ENCODE results near the gene DNMT3A.
A peak's percentile ranks its signal among the peaks of the same experiment; 100 is the strongest.

DNMT3A gene

DNA sequence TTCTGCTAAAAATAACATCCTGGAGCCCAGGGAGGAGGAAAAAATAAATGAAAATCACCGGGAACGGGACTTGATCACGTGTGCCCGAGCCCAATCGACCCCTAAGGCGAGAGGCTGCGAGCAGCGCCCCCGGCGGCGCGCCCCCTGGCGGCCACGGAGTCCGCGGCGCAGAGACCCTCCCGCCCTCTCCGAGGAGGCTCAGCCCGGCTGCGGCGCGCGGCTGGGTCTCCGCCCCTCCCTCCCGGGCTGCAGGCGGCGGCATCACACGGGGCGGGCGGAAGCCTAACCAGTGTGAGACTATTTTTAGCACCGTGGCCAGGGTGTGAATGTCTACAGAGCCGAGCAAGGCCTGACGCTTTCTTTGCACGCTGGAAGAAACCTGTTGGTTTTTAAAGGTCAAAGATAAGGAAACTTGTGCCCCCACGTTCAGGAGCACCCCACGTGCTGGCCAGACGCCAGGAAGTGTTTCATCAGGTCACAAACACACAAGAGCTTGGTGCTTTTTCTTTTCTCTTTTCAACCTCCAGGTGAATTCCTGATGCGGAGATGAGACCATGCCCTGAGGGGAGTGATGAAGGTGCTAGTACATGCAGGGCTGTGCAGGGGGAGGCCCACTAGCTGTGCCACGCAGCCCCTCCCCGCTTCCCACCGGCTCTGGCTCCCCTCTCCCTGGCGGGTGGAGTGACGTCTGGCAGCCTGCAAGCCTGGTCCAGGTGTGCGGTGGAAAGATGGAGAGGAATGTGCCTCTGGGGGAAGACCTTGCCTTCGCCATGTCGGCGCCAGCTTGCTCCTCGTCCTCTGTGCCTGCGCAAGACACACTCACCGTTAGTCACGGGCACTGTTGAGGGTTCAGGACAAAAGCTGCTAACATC, 35.3 kb upstream of the DNMT3A start:
- Mint-ChIP-seq H3K9me3 (ENCODE audit: low read depth) (no peaks in the 10 kb centered on the region), H3K4me1 (ENCODE audit: low read depth) (peaks cover 35% of the 10 kb centered on the region), H3K36me3 (peaks cover 5% of the 10 kb centered on the region), H3K27ac (peak overlapping the region; percentile 99), H3K27me3 (no peaks in the 10 kb centered on the region), H3K4me3 (peak overlapping the region; percentile 68)

DNA sequence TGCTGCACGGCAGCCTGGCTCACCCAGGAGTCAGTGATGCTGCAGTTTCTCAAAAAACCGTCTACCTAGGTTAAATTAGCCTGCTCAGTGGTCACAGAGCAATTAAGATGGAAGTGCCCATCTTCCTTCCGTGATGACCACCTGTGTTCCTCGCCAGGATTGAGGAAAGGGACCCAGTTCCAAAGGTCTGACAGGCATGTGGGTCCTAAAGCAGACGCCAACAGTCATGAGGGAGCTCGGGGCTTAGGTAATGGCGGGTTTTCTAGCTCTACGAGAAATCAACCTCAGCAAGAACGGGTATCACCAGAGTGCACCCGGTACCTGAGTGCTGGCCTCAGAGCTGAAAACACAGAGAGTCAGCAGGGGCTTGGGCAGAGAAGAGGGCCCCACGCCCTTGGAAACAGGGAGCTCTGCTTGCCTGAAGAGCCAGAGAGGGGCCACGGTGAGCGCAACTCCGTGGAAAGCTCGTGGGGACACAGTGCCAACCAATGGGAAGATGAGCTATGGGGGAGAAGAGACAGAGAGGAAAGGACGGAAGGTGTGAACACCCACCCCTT, 34.3 kb upstream of the DNMT3A start:
- H3K27me3 Mint-ChIP-seq, result no peaks in the 10 kb centered on the region
- H3K4me1 Mint-ChIP-seq (ENCODE audit: low read depth), result peaks cover 35% of the 10 kb centered on the region
- H3K4me3 Mint-ChIP-seq, result peak overlapping the region; percentile 76
- peaks cover 5% of the 10 kb centered on the region for H3K36me3 Mint-ChIP-seq
- H3K9me3 Mint-ChIP-seq (ENCODE audit: low read depth), result no peaks in the 10 kb centered on the region
- peak overlapping the region; percentile 84 for H3K27ac Mint-ChIP-seq

DNA sequence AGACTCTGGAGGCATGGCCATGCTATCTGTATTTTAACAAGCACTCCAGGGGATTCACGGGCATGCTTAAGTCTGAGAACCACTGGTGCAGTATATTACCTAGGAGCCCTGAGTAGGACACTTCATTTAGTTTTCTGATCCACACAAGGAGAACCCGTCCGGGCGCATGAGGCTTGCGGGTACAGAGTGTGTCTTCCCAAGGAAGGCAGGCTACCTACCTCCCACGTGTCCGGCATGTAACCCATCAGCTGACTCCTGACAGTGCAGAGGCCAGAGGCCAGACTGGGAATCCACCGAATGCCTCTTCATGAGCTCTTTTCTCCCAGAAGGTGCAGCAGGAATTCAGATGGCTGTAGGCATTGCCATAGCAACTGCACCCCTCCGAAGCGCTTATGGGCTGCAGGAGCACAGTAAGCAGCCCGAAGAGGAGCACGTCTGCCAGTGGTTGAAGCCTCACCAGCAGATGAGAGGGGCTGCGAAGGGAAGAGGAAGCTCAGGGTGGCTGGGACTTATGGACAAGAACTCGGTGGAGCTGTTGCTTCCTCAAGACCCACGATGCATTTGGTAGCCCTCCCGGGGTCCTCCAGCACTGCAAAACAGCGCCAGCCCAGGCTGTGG, 33.8 kb upstream of the DNMT3A start:
- Mint-ChIP-seq H3K27ac (no peak overlapping the region), H3K36me3 (peaks cover 5% of the 10 kb centered on the region), H3K27me3 (no peaks in the 10 kb centered on the region), H3K9me3 (ENCODE audit: low read depth) (no peaks in the 10 kb centered on the region), H3K4me3 (no peak overlapping the region), H3K4me1 (ENCODE audit: low read depth) (peaks cover 35% of the 10 kb centered on the region)

DNA sequence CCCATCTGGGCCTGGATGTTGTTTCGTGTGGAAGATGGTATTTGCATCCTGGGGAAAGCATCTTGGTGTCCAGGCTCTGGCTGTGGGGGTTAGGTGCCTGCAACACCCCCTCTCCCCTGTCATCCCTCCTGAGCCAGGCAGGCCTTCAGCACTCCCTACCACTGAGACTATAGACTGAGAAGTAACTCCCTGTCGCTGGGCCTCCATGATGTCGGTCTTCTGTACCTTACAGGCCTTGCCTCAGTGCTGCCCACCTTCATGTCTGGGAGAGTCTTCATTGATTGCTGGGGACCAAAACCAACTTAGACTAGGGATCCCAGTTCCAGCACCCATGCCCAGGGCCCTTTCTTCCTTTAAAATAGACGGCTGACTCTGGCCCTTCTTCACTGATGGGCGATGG, 33.1 kb upstream of the DNMT3A start:
- Mint-ChIP-seq H3K4me3 (no peak overlapping the region), H3K4me1 (ENCODE audit: low read depth) (peaks cover 31% of the 10 kb centered on the region), H3K9me3 (ENCODE audit: low read depth) (no peaks in the 10 kb centered on the region), H3K27me3 (no peaks in the 10 kb centered on the region), H3K36me3 (peaks cover 2% of the 10 kb centered on the region), H3K27ac (peak overlapping the region; percentile 37)

DNA sequence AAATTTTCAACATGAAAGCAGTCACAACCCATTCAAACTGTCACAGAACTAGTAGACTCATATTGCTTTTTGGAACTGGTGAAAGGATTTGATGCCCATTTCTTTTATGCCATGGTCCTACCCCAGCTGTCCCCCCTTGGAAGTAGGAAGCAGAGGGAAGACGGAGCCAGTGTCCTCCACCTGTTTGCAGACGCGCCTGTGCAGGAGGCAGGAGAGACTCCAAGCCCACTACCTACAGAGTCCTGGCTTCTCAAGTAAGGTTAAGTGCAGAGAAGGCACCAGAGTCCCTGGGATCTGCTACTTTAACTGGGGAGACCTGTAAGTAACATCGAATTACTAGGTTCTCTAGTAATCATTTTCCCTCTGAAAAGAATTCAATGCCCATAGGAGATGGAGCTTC, 32.7 kb upstream of the DNMT3A start:
- Mint-ChIP-seq H3K27ac (peak overlapping the region; percentile 37), H3K27me3 (no peaks in the 10 kb centered on the region), H3K4me3 (no peak overlapping the region), H3K4me1 (ENCODE audit: low read depth) (peaks cover 28% of the 10 kb centered on the region), H3K36me3 (peaks cover 2% of the 10 kb centered on the region), H3K9me3 (ENCODE audit: low read depth) (no peaks in the 10 kb centered on the region)

DNA sequence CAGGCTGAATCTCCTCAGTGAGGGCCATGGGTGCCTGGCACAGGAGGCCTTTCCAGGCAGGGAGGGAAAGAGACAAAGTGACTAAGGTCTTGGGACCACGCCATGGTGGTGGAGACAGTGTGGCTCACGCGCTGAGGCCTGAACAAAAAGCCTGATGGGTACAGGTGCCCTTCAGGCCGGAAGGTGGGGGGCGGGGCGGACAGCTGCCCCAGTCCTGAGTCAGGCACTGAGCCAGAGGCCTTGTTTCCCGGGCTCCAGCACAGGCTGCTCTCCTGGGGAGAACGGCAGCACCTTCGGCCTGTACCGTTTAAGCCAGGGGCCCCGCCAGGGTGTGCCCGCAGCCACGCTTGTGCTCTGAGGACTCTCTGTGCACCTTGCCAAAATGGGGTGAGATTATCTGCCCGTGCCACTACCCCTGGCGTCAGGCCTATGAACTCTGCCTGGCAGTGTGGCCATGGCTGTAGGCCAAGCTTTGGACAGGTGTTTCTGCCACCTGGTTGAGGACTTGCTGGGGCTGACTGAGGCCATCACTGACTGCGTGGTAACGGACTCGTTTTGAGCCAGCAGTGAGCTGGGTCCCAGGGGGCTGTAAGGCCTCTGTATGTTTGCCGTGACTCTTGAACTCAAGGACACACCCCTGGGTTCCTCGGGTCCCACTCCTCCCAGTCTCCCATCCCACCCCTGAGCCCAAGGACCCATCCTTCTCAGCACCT, 31.7 kb upstream of the DNMT3A start:
- Mint-ChIP-seq H3K4me3 (no peak overlapping the region), H3K27ac (no peak overlapping the region), H3K27me3 (no peaks in the 10 kb centered on the region), H3K9me3 (ENCODE audit: low read depth) (no peaks in the 10 kb centered on the region), H3K36me3 (peaks cover 2% of the 10 kb centered on the region), H3K4me1 (ENCODE audit: low read depth) (peaks cover 20% of the 10 kb centered on the region)

DNA sequence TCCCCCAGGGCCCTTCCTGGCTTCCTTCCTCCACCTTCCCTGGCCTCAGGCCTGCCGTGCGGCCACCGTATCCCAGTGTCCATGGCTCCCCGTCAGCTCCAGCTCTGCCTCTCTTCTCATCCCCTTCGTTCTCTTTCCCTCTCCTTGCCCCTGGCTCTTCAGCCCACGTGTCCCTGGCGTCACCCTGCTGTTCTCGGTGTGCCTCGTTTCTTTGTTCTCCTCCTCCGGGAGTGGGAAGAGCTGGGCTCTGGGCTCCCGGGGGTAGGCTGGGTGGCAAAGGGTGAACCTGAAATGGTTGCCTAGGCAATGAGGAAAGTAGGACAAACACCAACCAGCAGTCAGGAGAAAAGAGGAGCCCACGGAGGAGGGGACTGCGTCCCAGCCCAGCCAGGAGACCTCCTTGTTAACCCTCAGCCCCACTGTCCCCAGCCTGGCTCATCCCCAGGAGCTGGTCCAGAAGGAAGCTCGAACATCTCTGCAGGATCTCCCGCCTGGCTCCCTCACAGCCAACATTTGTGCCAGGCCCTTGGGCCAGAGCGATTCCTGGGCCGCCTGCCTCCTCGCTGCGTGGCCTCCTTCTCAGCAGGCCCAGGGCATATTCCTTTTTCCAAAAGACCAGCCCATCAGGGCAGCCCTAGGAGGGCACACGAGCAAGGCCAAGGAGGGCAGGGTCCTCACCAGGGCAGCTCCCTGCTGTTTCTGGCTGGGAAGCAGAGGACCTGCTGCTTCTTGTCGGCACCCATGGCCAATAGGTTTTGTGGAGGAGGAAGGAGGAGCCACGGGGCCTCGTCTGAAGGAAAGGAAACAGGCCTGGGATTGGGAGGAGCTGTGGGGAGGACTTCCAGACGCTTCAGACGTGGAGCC, 30.9 kb upstream of the DNMT3A start:
- Mint-ChIP-seq H3K4me1 (ENCODE audit: low read depth) (peaks cover 15% of the 10 kb centered on the region), H3K27me3 (no peaks in the 10 kb centered on the region), H3K27ac (no peak overlapping the region), H3K36me3 (peaks cover 2% of the 10 kb centered on the region), H3K9me3 (ENCODE audit: low read depth) (no peaks in the 10 kb centered on the region), H3K4me3 (no peak overlapping the region)

DNA sequence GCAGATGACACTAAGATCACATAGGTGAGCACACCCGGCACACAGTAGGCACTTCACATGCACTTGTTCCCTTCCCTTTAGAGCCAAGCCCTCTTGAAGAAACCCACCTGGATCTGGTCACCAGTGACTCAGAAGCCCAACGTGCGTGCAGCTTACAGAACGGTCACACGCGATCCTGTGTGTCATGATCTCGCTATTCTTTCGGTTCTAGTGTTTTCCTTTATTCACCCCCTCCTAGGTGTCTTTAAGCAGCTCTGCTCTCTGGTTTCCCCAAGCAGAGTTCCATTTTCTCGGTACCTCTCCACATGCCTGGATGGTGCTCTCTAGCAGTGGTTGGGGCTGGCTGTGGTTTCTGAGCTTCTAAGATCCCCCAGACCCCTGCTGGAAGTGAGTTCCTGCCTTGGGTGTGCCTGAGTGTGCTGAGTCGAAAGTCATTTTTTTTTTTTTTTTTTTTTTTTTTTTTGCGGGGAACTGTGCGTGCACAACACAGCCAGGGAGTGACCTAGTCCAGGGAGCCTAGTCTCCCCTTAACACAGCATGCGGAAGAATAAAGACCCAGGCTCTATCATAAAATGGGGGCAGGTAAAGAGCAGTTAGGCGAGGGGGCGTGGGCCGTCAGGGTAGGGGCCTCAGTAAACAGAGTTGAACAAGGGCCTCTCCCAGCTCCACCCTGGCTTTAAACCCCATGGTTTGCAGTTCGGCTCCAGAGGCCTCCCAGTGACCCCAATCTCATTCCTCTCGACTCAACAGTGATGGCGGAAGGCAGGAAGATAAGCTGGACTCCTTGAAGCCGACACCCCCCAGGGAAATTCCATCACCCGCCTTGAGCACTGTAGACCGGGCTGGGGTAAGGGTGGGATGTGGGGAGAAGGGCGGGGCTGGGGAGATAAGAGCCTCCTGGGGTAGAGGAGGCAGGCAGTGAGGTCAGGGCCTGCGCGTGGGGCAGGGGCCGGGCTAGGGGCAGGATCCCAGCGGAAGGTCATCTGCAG, 29.8 kb upstream of the DNMT3A start:
- H3K4me3 Mint-ChIP-seq, result no peak overlapping the region
- H3K4me1 Mint-ChIP-seq (ENCODE audit: low read depth), result peaks cover 6% of the 10 kb centered on the region
- H3K27ac Mint-ChIP-seq, result no peak overlapping the region
- no peaks in the 10 kb centered on the region for H3K27me3 Mint-ChIP-seq
- H3K9me3 Mint-ChIP-seq (ENCODE audit: low read depth), result no peaks in the 10 kb centered on the region
- no peaks in the 10 kb centered on the region for H3K36me3 Mint-ChIP-seq

DNA sequence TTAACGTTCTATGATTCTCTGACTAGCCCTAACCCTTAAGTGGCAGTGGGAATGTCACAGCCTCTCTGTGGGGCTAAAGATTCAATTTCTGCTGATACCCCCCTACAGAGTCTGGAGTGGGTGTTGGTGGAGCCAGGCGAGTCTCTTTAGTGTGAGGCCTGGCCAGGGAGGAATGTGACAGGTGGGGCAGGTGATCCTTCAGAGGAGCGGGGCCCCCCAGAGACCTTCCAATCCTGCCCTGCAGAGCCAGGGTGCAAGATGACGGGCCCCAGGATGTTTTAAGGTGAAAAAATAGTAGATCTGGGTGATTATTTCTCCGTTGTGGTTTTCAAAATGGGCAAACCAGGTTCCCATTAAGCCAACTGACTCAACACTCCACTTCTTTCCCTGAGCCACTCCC, 28.2 kb upstream of the DNMT3A start:
- H3K36me3 Mint-ChIP-seq, result no peaks in the 10 kb centered on the region
- H3K4me1 Mint-ChIP-seq (ENCODE audit: low read depth), result no peaks in the 10 kb centered on the region
- H3K4me3 Mint-ChIP-seq, result no peak overlapping the region
- H3K27me3 Mint-ChIP-seq, result no peaks in the 10 kb centered on the region
- H3K27ac Mint-ChIP-seq, result no peak overlapping the region
- no peaks in the 10 kb centered on the region for H3K9me3 Mint-ChIP-seq (ENCODE audit: low read depth)

DNA sequence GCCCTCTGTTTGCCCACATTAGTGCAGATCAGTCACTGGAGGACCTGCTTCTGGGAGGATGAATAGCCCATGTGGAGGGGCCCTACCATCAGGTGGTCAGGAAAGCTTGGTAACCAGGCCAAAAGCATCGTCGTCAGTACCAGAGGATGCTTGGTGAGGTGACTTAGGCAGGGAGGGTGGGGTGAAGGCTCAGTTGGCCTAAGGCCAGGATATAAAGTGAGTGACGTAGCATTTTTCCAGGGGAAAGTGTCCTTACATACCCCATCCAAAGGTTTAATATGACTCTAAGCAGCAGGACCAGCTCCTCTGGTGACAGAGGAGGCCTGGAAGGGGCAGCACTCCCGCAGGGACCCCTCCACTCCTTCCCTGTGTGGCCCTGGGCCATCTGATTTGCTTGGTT, 27.7 kb upstream of the DNMT3A start:
- Mint-ChIP-seq H3K27ac (peak overlapping the region; percentile 11), H3K9me3 (ENCODE audit: low read depth) (no peaks in the 10 kb centered on the region), H3K4me1 (ENCODE audit: low read depth) (no peaks in the 10 kb centered on the region), H3K36me3 (no peaks in the 10 kb centered on the region), H3K27me3 (no peaks in the 10 kb centered on the region), H3K4me3 (no peak overlapping the region)

DNA sequence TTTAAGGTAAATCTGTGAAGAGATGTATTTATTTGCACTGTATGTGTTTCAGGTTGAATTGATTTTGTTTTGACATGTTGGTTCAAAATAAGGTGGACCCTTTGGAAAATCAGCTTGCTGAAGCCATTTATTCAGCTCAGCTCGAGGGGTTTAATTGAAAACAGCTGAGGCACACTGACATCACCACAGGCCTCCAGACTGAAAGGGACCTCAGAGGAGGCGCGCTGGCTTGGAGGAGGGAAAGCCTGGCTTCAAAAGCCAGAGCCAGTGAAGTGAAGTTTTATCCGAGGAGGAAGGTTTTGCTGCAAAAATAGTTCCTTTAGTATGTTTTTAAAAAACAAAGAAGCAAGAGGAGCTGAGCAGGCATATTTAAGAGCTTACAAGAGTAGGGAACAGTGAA, 26.9 kb upstream of the DNMT3A start:
- Mint-ChIP-seq H3K36me3 (no peaks in the 10 kb centered on the region), H3K27me3 (no peaks in the 10 kb centered on the region), H3K4me1 (ENCODE audit: low read depth) (no peaks in the 10 kb centered on the region), H3K9me3 (ENCODE audit: low read depth) (no peaks in the 10 kb centered on the region), H3K27ac (no peak overlapping the region), H3K4me3 (no peak overlapping the region)

DNA sequence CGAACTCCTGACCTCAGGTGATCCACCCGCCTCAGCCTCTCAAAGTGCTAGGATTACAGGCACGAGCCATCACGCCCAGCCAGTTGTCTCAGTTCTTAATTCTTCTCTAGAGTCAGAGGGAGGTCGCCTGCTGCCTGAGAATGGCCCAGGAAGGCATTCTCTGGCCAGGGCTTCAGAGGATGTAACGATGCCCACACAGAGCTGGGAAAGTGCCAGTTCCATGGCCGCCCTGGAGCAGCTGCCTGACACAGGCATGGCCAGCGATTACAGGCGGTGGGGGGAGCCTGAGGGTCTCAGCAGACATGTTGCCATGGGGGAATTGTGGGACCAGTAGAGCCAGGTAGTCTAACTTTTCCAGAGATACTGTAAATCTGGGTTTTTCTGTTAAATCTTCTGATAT, 25.6 kb upstream of the DNMT3A start:
- H3K27ac Mint-ChIP-seq, result no peak overlapping the region
- H3K36me3 Mint-ChIP-seq, result no peaks in the 10 kb centered on the region
- no peaks in the 10 kb centered on the region for H3K27me3 Mint-ChIP-seq
- H3K9me3 Mint-ChIP-seq (ENCODE audit: low read depth), result no peaks in the 10 kb centered on the region
- H3K4me1 Mint-ChIP-seq (ENCODE audit: low read depth), result peaks cover 10% of the 10 kb centered on the region
- H3K4me3 Mint-ChIP-seq, result no peak overlapping the region

DNA sequence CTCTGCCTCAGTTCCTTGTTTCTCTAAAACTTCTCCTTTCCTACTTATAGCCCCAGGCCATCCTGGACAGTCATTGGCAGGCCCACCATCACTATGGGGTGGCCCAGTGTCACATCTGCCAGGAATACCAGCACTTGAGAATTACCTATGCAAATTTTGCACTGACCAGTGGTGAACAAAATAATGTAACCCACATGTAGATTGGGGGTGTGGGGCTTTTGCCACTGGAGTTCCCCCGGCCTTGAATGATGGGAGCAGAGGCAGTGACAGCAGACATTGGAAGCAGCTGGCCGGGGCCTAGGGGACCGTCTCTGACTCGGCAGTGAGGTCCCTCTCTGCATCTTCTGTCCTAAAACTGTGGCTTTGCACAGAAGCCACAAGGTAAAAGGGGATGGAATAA, 24.9 kb upstream of the DNMT3A start:
- Mint-ChIP-seq H3K4me1 (ENCODE audit: low read depth) (peaks cover 13% of the 10 kb centered on the region), H3K36me3 (no peaks in the 10 kb centered on the region), H3K9me3 (ENCODE audit: low read depth) (no peaks in the 10 kb centered on the region), H3K4me3 (no peak overlapping the region), H3K27me3 (no peaks in the 10 kb centered on the region), H3K27ac (no peak overlapping the region)

Data from activated naive CD8-positive, alpha-beta T cell (primary cell).